ENCODE measurements around the gene OR7A10.

OR7A10 gene

DNA sequence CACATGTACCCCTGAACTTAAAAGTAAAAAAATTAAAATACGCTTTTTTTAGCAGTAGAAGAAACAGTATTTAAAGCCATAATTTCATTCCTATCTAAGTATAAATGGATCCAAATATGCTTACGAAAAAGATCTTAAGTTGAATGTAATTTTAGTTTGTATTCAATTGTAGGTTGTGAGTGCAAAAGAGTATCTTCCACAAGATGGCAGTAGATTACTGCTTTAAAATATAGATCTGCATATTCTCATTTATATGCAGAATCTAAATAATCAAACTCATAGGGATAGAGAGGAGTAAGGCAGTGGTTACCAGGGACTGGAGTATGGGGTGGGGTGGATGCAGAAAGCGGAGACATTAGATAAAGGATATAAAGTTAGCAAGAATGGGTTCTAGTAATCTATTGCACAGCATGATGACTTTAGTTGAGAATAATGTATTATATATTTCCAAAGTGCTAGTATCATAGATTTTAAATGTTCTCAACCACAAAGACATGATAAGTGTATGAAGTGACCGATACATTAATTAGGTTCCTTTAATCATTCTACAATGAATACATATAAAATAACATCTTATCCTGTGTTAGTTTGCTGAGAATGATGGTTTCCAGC, 23.0 kb upstream of the OR7A10 start:
- TF ChIP-seq EGR1 (IDR thresholded peaks at IDR 0.05) = no peak
- no peak for TF ChIP-seq NFIC (IDR thresholded peaks at IDR 0.05)
- TF ChIP-seq RAD21 (IDR thresholded peaks at IDR 0.05; ENCODE audit: low read depth) = peak; percentile 51
- TF ChIP-seq, protein P1, sequence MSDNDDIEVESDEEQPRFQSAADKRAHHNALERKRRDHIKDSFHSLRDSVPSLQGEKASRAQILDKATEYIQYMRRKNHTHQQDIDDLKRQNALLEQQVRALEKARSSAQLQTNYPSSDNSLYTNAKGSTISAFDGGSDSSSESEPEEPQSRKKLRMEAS (IDR thresholded peaks at IDR 0.05) = no peak
- no peak for TF ChIP-seq EP300 (IDR thresholded peaks at IDR 0.05; ENCODE audit: borderline replicate concordance)
- no peak for TF ChIP-seq TEAD4 (IDR thresholded peaks at IDR 0.05)
- TF ChIP-seq TCF12 (IDR thresholded peaks at IDR 0.05; ENCODE audit: low read depth) = no peak
- TF ChIP-seq CEBPB (IDR thresholded peaks at IDR 0.05) = no peak

DNA sequence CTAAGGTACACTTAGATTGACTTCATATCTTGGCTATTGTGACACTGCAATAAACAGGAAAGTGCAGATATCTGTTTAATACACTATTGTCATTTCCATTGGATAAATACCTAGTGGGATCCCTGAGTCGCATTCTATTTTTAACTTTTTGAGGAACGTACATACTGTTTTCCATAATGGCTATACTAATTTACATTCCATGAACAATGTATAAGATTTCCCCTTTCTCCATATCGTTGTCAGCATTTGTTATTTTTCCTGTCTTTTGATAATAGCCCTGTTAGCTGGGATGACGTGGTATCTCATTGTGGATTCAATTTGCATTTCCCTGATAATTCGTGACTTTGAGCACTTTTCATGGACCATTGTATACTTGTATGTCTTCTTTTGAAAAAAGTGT, 19.8 kb upstream of the OR7A10 start:
- TF ChIP-seq CEBPB (IDR thresholded peaks at IDR 0.05) (no peak), TCF12 (IDR thresholded peaks at IDR 0.05; ENCODE audit: low read depth) (no peak), ZBTB7A (IDR thresholded peaks at IDR 0.05; ENCODE audit: low read depth) (no peak), YY1 (IDR thresholded peaks at IDR 0.05; ENCODE audit: low read depth) (no peak), TAF1 (IDR thresholded peaks at IDR 0.05; ENCODE audit: low read depth) (no peak), RAD21 (IDR thresholded peaks at IDR 0.05; ENCODE audit: low read depth) (no peak), EGR1 (IDR thresholded peaks at IDR 0.05) (no peak), CREB1 (IDR thresholded peaks at IDR 0.05; ENCODE audit: low read depth) (no peak), TEAD4 (IDR thresholded peaks at IDR 0.05) (no peak), EP300 (IDR thresholded peaks at IDR 0.05; ENCODE audit: borderline replicate concordance) (no peak), FOXM1 (IDR thresholded peaks at IDR 0.05; ENCODE audit: borderline replicate concordance, low read depth) (no peak), NFIC (IDR thresholded peaks at IDR 0.05) (no peak)
- TF ChIP-seq, protein P2, sequence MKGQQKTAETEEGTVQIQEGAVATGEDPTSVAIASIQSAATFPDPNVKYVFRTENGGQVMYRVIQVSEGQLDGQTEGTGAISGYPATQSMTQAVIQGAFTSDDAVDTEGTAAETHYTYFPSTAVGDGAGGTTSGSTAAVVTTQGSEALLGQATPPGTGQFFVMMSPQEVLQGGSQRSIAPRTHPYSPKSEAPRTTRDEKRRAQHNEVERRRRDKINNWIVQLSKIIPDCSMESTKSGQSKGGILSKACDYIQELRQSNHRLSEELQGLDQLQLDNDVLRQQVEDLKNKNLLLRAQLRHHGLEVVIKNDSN (IDR thresholded peaks at IDR 0.05) = no peak
- TF ChIP-seq, protein P3, sequence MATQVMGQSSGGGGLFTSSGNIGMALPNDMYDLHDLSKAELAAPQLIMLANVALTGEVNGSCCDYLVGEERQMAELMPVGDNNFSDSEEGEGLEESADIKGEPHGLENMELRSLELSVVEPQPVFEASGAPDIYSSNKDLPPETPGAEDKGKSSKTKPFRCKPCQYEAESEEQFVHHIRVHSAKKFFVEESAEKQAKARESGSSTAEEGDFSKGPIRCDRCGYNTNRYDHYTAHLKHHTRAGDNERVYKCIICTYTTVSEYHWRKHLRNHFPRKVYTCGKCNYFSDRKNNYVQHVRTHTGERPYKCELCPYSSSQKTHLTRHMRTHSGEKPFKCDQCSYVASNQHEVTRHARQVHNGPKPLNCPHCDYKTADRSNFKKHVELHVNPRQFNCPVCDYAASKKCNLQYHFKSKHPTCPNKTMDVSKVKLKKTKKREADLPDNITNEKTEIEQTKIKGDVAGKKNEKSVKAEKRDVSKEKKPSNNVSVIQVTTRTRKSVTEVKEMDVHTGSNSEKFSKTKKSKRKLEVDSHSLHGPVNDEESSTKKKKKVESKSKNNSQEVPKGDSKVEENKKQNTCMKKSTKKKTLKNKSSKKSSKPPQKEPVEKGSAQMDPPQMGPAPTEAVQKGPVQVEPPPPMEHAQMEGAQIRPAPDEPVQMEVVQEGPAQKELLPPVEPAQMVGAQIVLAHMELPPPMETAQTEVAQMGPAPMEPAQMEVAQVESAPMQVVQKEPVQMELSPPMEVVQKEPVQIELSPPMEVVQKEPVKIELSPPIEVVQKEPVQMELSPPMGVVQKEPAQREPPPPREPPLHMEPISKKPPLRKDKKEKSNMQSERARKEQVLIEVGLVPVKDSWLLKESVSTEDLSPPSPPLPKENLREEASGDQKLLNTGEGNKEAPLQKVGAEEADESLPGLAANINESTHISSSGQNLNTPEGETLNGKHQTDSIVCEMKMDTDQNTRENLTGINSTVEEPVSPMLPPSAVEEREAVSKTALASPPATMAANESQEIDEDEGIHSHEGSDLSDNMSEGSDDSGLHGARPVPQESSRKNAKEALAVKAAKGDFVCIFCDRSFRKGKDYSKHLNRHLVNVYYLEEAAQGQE (IDR thresholded peaks at IDR 0.05; ENCODE audit: low read depth) = no peak

DNA sequence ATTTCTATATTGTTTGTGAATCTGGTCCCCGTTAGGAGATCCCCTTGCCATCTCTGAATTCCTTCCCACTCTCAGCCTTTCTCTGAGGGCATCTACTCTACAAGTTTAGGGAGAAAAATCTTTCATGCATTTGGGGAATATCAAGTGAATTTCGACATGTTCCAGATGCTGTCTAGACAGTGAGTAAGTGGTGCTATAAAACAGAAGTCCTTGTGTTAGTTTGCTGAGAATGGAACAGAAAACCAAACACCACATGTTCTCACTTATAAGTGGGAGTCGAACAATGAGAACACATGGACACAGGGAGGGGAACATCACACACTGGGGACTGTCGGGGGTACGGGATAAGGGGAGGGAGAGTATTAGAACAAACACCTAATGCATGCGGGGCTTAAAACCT, 5.1 kb downstream of the OR7A10 start:
- no peak for TF ChIP-seq TEAD4 (IDR thresholded peaks at IDR 0.05)
- no peak for TF ChIP-seq FOXM1 (IDR thresholded peaks at IDR 0.05; ENCODE audit: borderline replicate concordance, low read depth)
- no peak for TF ChIP-seq TAF1 (IDR thresholded peaks at IDR 0.05; ENCODE audit: low read depth)
- TF ChIP-seq, protein P2 (IDR thresholded peaks at IDR 0.05) = no peak
- no peak for TF ChIP-seq TCF12 (IDR thresholded peaks at IDR 0.05; ENCODE audit: low read depth)
- no peak for TF ChIP-seq RAD21 (IDR thresholded peaks at IDR 0.05; ENCODE audit: low read depth)
- no peak for TF ChIP-seq CEBPB (IDR thresholded peaks at IDR 0.05)
- TF ChIP-seq, protein P1 (IDR thresholded peaks at IDR 0.05) = no peak
- no peak for TF ChIP-seq NFIC (IDR thresholded peaks at IDR 0.05)
- TF ChIP-seq YY1 (IDR thresholded peaks at IDR 0.05; ENCODE audit: low read depth) = no peak
- TF ChIP-seq, protein P3 (IDR thresholded peaks at IDR 0.05; ENCODE audit: low read depth) = no peak
- TF ChIP-seq CREB1 (IDR thresholded peaks at IDR 0.05; ENCODE audit: low read depth) = no peak
- TF ChIP-seq EGR1 (IDR thresholded peaks at IDR 0.05) = no peak
- no peak for TF ChIP-seq EP300 (IDR thresholded peaks at IDR 0.05; ENCODE audit: borderline replicate concordance)
- TF ChIP-seq ZBTB7A (IDR thresholded peaks at IDR 0.05; ENCODE audit: low read depth) = no peak

DNA sequence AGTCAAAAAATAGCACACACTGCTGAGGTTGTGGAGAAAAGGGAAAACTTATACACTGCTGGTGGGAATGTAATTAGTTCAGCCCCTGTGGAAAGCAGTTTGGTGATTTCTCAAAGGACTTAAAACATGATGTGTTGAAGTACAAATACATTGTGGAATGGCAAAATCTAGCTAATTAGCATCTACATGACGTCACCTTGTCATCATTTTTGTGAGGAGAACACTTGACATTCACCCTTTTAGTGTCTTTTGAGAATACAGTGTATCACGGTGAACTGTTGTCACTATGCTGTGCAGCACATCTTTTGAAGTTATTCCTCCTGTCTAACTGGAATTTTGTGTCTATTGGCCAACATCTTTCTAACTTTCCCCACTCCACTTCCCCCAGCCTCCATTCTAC, 5.6 kb downstream of the OR7A10 start:
- TF ChIP-seq, protein P3 (IDR thresholded peaks at IDR 0.05; ENCODE audit: low read depth) = no peak

DNA sequence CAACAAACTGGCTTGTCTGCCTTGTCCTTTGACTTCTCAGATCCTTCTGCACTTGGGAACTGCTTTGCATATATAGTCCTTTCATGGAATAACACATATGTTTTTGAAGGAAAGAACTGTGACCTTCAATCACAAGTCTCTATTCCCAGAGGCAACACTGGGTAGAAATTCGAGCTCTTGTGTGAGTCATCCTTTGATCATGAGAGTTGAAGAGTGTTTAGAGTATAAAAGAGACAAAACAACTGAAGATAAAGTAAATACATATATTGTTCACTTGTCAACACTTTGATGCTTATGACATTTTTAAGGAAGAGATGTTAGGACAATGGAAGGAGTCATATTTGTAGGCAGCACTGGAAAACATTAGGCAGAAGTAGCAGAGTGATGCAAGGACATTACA, 8.5 kb downstream of the OR7A10 start:
- TF ChIP-seq TCF12 (IDR thresholded peaks at IDR 0.05; ENCODE audit: low read depth) (no peak), FOXM1 (IDR thresholded peaks at IDR 0.05; ENCODE audit: borderline replicate concordance, low read depth) (no peak), TAF1 (IDR thresholded peaks at IDR 0.05; ENCODE audit: low read depth) (no peak), ZBTB7A (IDR thresholded peaks at IDR 0.05; ENCODE audit: low read depth) (no peak), CEBPB (IDR thresholded peaks at IDR 0.05) (no peak), CREB1 (IDR thresholded peaks at IDR 0.05; ENCODE audit: low read depth) (no peak), EGR1 (IDR thresholded peaks at IDR 0.05) (no peak), EP300 (IDR thresholded peaks at IDR 0.05; ENCODE audit: borderline replicate concordance) (no peak), YY1 (IDR thresholded peaks at IDR 0.05; ENCODE audit: low read depth) (no peak), RAD21 (IDR thresholded peaks at IDR 0.05; ENCODE audit: low read depth) (no peak), TEAD4 (IDR thresholded peaks at IDR 0.05) (no peak), NFIC (IDR thresholded peaks at IDR 0.05) (no peak)
- TF ChIP-seq, protein P2 (IDR thresholded peaks at IDR 0.05) = no peak
- TF ChIP-seq, protein P3 (IDR thresholded peaks at IDR 0.05; ENCODE audit: low read depth) = no peak
- TF ChIP-seq, protein P1 (IDR thresholded peaks at IDR 0.05) = no peak
